ENCODE data around the gene MUC22.
"Not testable (repeated sequence)": the region's sequence is repeated elsewhere in the genome, so short reads cannot be mapped to it uniquely, and the experiment has no call there.

MUC22 gene

DNA sequence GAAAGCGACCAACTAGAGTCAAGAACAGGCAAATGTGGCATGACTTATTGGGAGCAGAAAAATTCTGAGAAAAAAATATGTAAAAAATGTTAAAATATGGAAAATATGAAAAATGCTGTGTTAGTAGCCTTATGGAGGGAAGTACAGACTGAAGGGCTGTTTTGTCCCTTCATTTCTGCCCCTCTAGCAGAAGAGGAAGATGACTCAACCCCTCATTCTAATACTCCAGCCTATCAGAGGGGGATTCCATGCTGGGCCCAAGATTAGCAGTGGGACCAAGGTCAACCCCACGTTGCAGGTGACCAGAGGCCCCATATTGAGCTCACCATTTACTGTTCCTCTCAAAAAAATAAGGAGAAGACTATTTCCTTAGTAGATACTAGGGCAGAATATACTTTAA is 18.4 kb upstream of the MUC22 start:
- TF ChIP-seq CTCF (IDR thresholded peaks at IDR 0.05; ENCODE audit: extremely low read depth, insufficient read depth, missing control alignments), result no peak
- in situ Hi-C loops (cut with MboI; ENCODE audit: low pct_unique_long_range_greater_than_20kb, low sequenced_read_pairs, unreplicated experiment), result no loop called here
- DNase-seq (ENCODE audit: low spot score), result no peak

DNA sequence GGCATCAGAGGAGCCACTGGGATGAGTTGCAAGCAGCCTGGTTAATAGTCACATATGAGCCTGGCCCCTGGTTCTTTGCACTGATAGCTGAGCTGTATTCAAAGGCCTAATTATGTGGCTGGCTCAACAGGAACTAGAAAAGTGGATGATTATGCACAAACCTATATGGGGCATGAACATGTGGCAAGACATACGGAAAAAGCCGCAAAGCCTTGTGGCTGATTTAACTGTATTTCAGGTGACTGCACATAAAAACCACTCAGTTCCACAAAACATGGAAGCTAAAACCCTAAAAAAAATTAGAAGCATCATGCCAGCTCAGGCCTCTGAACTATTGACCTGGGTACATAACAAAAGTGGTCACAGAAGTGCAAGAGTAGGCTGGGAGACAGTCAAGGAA is 13.0 kb upstream of the MUC22 start:
- TF ChIP-seq CTCF (IDR thresholded peaks at IDR 0.05; ENCODE audit: extremely low read depth, insufficient read depth, missing control alignments), result no peak
- in situ Hi-C loops (cut with MboI; ENCODE audit: low pct_unique_long_range_greater_than_20kb, low sequenced_read_pairs, unreplicated experiment), result no loop called here
- DNase-seq (ENCODE audit: low spot score), result no peak

- DNase-seq (ENCODE audit: low spot score), result no peak
- in situ Hi-C loops (cut with MboI; ENCODE audit: low pct_unique_long_range_greater_than_20kb, low sequenced_read_pairs, unreplicated experiment), result no loop called here
- TF ChIP-seq CTCF (IDR thresholded peaks at IDR 0.05; ENCODE audit: extremely low read depth, insufficient read depth, missing control alignments), result no peak
These were observed 11.5 kb upstream of the MUC22 start for GRCh38 chr6:30998785-30999184.

- DNase-seq (ENCODE audit: low spot score); in situ Hi-C loops (cut with MboI; ENCODE audit: low pct_unique_long_range_greater_than_20kb, low sequenced_read_pairs, unreplicated experiment): not testable (repeated sequence)
These were observed 10.0 kb upstream of the MUC22 start for GRCh38 chr6:31000067-31000860.

DNA sequence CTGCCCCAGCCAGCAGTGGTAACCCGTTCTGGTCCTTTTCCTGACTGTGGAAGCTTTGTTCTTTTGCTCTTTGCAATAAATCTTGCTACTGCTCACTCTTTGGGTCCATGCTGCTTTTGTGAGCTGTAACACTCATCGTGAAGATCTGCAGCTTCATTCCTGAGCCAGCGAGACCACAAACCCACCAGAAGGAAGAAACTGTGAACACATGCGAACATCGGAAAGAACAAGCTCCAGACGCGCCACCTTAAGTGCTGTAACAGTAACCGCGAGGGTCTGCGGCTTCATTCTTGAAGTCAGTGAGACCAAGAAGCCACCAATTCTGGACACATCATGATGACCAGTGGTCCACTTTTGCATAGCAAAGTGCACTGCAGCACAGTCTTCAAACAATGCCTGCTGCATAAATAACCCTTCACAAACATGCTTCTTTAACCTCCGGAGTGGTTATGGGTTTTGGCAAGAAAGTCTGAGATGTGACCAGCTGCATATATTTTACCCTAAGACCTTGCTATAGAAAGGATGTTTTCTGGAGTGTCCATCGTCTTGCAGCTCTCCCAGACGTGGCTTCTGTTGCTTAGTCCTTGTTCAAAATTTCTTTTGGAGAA is 8.9 kb upstream of the MUC22 start:
- no peak for TF ChIP-seq CTCF (IDR thresholded peaks at IDR 0.05; ENCODE audit: extremely low read depth, insufficient read depth, missing control alignments)
- DNase-seq (ENCODE audit: low spot score), result no peak
- in situ Hi-C loops (cut with MboI; ENCODE audit: low pct_unique_long_range_greater_than_20kb, low sequenced_read_pairs, unreplicated experiment), result no loop called here

DNA sequence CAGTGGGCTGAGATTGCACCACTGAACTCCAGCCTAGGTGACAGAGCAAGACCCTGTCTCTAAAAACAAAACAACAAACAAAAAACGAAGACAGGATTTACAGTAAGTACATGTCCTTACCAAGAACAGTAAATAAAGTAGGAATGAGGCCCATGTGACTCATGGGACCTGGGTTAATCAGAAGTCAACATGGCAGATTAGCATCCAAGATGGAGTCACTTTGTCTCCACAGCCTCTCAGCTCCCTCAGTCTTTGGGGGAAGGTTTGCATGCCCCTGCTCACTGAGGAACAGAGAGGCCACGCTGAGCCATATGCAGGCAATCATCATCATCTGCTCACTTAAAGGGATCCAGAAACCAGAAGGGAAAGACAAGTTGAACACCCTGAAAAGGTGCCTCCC is 7.8 kb upstream of the MUC22 start:
- in situ Hi-C loops (cut with MboI; ENCODE audit: low pct_unique_long_range_greater_than_20kb, low sequenced_read_pairs, unreplicated experiment), result no loop called here
- no peak for TF ChIP-seq CTCF (IDR thresholded peaks at IDR 0.05; ENCODE audit: extremely low read depth, insufficient read depth, missing control alignments)

GRCh38 chr6:31004794-31005193 is 5.5 kb upstream of the MUC22 start:
- no peak for TF ChIP-seq CTCF (IDR thresholded peaks at IDR 0.05; ENCODE audit: extremely low read depth, insufficient read depth, missing control alignments)
- DNase-seq (ENCODE audit: low spot score), result no peak
- in situ Hi-C loops (cut with MboI; ENCODE audit: low pct_unique_long_range_greater_than_20kb, low sequenced_read_pairs, unreplicated experiment), result no loop called here

More for the DNA sequence above, 7.8 kb upstream of the MUC22 start:
- no peak for DNase-seq (ENCODE audit: low spot score)
